Loucy (cell line): ENCODE measurements around the gene SUCNR1.

Experiments
- H2AFZ ChIP-seq: fragments of 200-600 bp; sonication (generic); 2 replicates; pipeline ENCODE4 v1.6.0; 2016; ENCODE audit warnings: antibody characterized with exemption, mild to moderate bottlenecking, low read length, moderate library complexity
- H3F3A ChIP-seq: fragments of 200-600 bp; 2 replicates; pipeline ENCODE4 v1.6.0; 2016; ENCODE audit warnings: antibody characterized with exemption, low read depth, mild to moderate bottlenecking
- H3K27me3 ChIP-seq: fragments of 200-600 bp; sonication (generic); 2 replicates; pipeline ENCODE4 v1.6.1; 2014; ENCODE audit warnings: low read length, mild to moderate bottlenecking; ENCODE audit not compliant: insufficient read depth, poor library complexity, severe bottlenecking
- H3K36me3 ChIP-seq: fragments of 200-600 bp; sonication (generic); 2 replicates; pipeline ENCODE4 v1.6.1; 2016; ENCODE audit warnings: low read length; ENCODE audit not compliant: insufficient read depth
- H3K4me1 ChIP-seq: fragments of 200-600 bp; sonication (generic); 2 replicates; pipeline ENCODE4 v1.5.1; 2014; ENCODE audit warnings: low read length, mild to moderate bottlenecking; ENCODE audit not compliant: insufficient read depth, poor library complexity, severe bottlenecking
- H3K4me2 ChIP-seq: fragments of 200-600 bp; sonication (generic); 2 replicates; pipeline ENCODE4 v1.6.0; 2014; ENCODE audit warnings: antibody characterized with exemption, low read length, low read depth, mild to moderate bottlenecking; ENCODE audit not compliant: poor library complexity, severe bottlenecking
- H3K4me3 ChIP-seq: fragments of 200-600 bp; sonication (generic); 2 replicates; pipeline ENCODE4 v1.5.1; 2014; ENCODE audit warnings: low read length, mild to moderate bottlenecking, mixed read lengths; ENCODE audit not compliant: poor library complexity, severe bottlenecking
- H3K79me2 ChIP-seq: fragments of 200-600 bp; sonication (generic); 2 replicates; pipeline ENCODE4 v1.6.1; 2014; ENCODE audit warnings: low read length; ENCODE audit not compliant: insufficient read depth
- H3K9ac ChIP-seq: fragments of 200-600 bp; sonication (generic); 2 replicates; pipeline ENCODE4 v1.6.0; 2014; ENCODE audit warnings: mild to moderate bottlenecking, low read depth, low read length, moderate library complexity; ENCODE audit not compliant: poor library complexity, severe bottlenecking
- H3K9me2 ChIP-seq: fragments of 200-600 bp; sonication (generic); replicated peaks from 2 replicates; pipeline ENCODE4 v1.6.1; 2016; ENCODE audit warnings: low read depth, low read length, mixed read lengths
- H3K9me3 ChIP-seq: fragments of 200-600 bp; sonication (generic); 2 replicates; pipeline ENCODE4 v1.6.1; 2014; ENCODE audit warnings: mild to moderate bottlenecking, antibody characterized with exemption, low read length, low read depth; ENCODE audit not compliant: insufficient read depth
- H4K20me1 ChIP-seq: fragments of 200-600 bp; sonication (generic); 2 replicates; pipeline ENCODE4 v1.6.0; 2014; ENCODE audit warnings: antibody characterized with exemption, low read length, mild to moderate bottlenecking; ENCODE audit not compliant: insufficient read depth, poor library complexity, severe bottlenecking
- CTCF ChIP-seq: fragments of 200-600 bp; sonication (generic); conservative IDR thresholded peaks from 2 replicates; pipeline ENCODE4 v1.5.1; 2014; ENCODE audit warnings: mild to moderate bottlenecking, antibody characterized with exemption, low read length
- EZH2phosphoT487 ChIP-seq: fragments of 200-600 bp; IDR thresholded peaks from 2 replicates; pipeline ENCODE4 v1.6.1; 2018; ENCODE audit warnings: antibody characterized with exemption, mild to moderate bottlenecking, moderate library complexity, borderline replicate concordance

SUCNR1 gene

GRCh38 chr3:151918253-151919029 lies 45.0 kb downstream of the SUCNR1 start:
- H3K9me2 ChIP-seq, result no peaks in the 10 kb centered on the region
- TF ChIP-seq CTCF (peak; percentile 78), EZH2phosphoT487 (no peak)
- H2AFZ ChIP-seq, result peak overlapping the region; percentile 33; the same call in 1 of the 2 replicates
- no peaks in the 10 kb centered on the region for H3K36me3 ChIP-seq
- peaks cover 22% of the 10 kb centered on the region for H3K4me1 ChIP-seq
- H3K79me2 ChIP-seq, result no peaks in the 10 kb centered on the region
- no peaks in the 10 kb centered on the region for H3K9me3 ChIP-seq
- H3K4me2 ChIP-seq, result no peak overlapping the region
- no peak overlapping the region for H3K4me3 ChIP-seq
- no peaks in the 10 kb centered on the region for H3F3A ChIP-seq
- H4K20me1 ChIP-seq, result no peaks in the 10 kb centered on the region
- no peak overlapping the region for H3K9ac ChIP-seq
- no peaks in the 10 kb centered on the region for H3K27me3 ChIP-seq

- H3K9me3 ChIP-seq, result no peaks in the 10 kb centered on the region
- no peak overlapping the region for H3K9ac ChIP-seq
- no peaks in the 10 kb centered on the region for H3K27me3 ChIP-seq
- peaks cover 24% of the 10 kb centered on the region for H3K4me1 ChIP-seq
- H3K4me3 ChIP-seq, result no peak overlapping the region
- H3K79me2 ChIP-seq, result no peaks in the 10 kb centered on the region
- H4K20me1 ChIP-seq, result no peaks in the 10 kb centered on the region
- no peaks in the 10 kb centered on the region for H3K36me3 ChIP-seq
- H2AFZ ChIP-seq, result peak overlapping the region; percentile 33; the same call in 1 of the 2 replicates
- no peak overlapping the region for H3K4me2 ChIP-seq
- no peak for TF ChIP-seq CTCF
- TF ChIP-seq EZH2phosphoT487, result no peak
- no peaks in the 10 kb centered on the region for H3K9me2 ChIP-seq
- H3F3A ChIP-seq, result no peaks in the 10 kb centered on the region
Measured at GRCh38 chr3:151919030-151919328, 45.5 kb downstream of the SUCNR1 start.

GRCh38 chr3:151919446-151919845 lies 46.0 kb downstream of the SUCNR1 start:
- no peak for TF ChIP-seq EZH2phosphoT487
- Histone ChIP-seq H3K4me1 (peaks cover 24% of the 10 kb centered on the region), H4K20me1 (no peaks in the 10 kb centered on the region), H3K4me3 (no peak overlapping the region), H3K27me3 (no peaks in the 10 kb centered on the region), H2AFZ (no peak overlapping the region), H3K9me3 (no peaks in the 10 kb centered on the region), H3K36me3 (no peaks in the 10 kb centered on the region), H3K9me2 (no peaks in the 10 kb centered on the region), H3K4me2 (no peak overlapping the region), H3K9ac (no peak overlapping the region), H3K79me2 (no peaks in the 10 kb centered on the region), H3F3A (no peaks in the 10 kb centered on the region)

GRCh38 chr3:151923901-151924300 lies 50.5 kb downstream of the SUCNR1 start:
- TF ChIP-seq EZH2phosphoT487 (no peak), CTCF (no peak)
- no peak overlapping the region for H2AFZ ChIP-seq
- H3K36me3 ChIP-seq, result no peaks in the 10 kb centered on the region
- no peaks in the 10 kb centered on the region for H3K9me2 ChIP-seq
- no peaks in the 10 kb centered on the region for H4K20me1 ChIP-seq
- no peak overlapping the region for H3K9ac ChIP-seq
- no peaks in the 10 kb centered on the region for H3K9me3 ChIP-seq
- H3K4me2 ChIP-seq, result no peak overlapping the region
- no peaks in the 10 kb centered on the region for H3K27me3 ChIP-seq
- no peaks in the 10 kb centered on the region for H3K79me2 ChIP-seq
- peaks cover 3% of the 10 kb centered on the region for H3K4me1 ChIP-seq
- H3F3A ChIP-seq, result no peaks in the 10 kb centered on the region
- H3K4me3 ChIP-seq, result no peak overlapping the region
